ENCODE results near the gene RAD51.
A peak's percentile ranks its signal among the peaks of the same experiment; 100 is the strongest.
"Not testable (repeated sequence)": the region's sequence is repeated elsewhere in the genome, so short reads cannot be mapped to it uniquely, and the experiment has no call there.

Gene RAD51

DNA sequence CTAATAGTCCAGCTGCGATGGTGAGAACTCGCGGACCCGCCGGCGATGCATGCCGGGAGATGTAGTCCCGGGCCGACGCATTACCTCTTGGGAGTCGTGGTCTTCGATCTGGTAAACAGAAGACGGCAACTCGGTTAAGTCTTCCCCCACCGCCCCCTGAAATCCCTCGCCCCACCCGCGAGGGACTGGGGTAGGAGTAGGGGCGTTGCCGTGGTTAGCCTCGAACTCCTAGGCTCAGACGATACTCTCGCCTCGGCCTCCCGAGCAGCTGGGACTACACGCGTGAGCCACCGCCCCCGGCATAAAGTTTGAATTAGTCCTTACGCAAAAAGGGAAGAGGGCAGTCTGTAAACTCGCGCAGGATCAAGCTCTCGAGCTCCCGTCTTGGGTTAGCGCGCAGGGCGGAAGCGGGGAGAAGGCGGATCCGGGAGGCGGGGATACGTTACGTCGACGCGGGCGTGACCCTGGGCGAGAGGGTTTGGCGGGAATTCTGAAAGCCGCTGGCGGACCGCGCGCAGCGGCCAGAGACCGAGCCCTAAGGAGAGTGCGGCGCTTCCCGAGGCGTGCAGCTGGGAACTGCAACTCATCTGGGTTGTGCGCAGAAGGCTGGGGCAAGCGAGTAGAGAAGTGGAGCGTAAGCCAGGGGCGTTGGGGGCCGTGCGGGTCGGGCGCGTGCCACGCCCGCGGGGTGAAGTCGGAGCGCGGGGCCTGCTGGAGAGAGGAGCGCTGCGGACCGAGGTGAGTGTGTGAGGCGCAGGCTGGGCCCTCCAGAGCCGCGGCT, at the start of gene RAD51:
RAD51 (plus strand) TSS at position 487 of the 781 bp plus-strand sequence. CDS start 3,585 bp downstream, outside the sequence.
- peak; percentile 86 for DNase-seq (ENCODE audit: low spot score)

- DNase-seq (ENCODE audit: low spot score) = no peak
These were observed 47.5 kb upstream of the RAD51 start for GRCh38 chr15:40647523-40647922.

- no peak for DNase-seq (ENCODE audit: low spot score)
These were observed 44.5 kb upstream of the RAD51 start for GRCh38 chr15:40650479-40650878.

DNA sequence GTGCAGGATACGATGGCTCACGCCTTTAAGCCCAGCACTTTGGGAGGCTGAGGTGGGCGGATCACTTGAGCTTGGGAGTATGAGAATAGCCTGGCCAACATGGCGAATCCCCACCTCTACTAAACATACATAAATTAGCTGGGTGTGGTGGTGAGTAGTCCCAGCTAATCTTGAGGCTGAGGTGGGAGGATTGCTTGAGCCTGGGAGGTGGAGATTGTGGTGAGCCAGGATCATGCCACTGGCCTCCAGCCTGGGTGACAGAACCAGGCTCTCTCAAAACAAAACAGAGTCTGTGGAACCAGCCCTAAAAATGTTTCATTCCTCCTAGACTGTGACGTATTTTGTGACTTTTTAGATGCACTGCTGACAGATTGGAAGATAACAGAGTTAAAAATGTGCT, 34.3 kb upstream of the RAD51 start:
- no peak for DNase-seq (ENCODE audit: low spot score)

- DNase-seq (ENCODE audit: low spot score) = no peak
These were observed 30.1 kb upstream of the RAD51 start for GRCh38 chr15:40664909-40665308.

DNA sequence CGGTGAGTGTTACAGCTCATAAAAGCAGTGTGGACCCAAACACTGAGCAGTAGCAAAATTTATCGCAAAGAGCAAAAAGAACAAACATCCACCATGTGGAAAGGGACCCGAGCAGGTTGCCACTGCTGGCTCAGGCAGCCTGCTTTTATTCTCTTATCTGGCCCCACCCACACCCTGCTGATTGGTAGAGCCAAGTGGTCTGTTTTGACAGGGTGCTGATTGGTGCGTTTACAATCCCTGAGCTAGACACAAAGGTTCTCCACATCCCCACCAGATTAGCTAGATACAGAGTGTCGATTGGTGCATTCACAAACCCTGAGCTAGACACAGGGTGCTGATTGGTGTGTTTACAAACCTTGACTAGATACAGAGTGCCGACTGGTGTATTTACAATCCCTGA, 18.7 kb upstream of the RAD51 start:
- not testable (repeated sequence) for DNase-seq (ENCODE audit: low spot score)

- not testable (repeated sequence) for DNase-seq (ENCODE audit: low spot score)
These were observed 18.1 kb upstream of the RAD51 start for GRCh38 chr15:40676906-40677305.

DNA sequence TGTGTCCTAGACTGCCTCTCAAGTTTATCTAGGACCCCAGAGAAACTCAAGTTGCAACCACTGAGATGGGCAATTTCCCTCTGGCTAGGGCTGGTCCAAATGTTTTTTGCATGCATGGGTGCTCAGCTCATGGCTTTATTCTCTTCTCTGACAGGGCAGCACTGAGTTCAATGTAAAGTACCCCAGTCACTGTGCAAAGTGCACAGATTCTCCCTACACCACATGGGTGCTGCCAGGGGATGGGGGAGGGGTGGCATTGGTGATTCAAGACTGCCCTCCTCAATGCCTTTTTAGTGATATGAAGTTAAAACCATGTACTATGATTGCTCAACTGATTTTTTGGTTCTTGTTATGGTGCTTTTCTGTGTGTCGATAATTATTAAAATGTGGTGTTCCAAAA, 14.8 kb upstream of the RAD51 start:
- no peak for DNase-seq (ENCODE audit: low spot score)

GRCh38 chr15:40680959-40681358, 14.0 kb upstream of the RAD51 start:
- DNase-seq (ENCODE audit: low spot score) = not testable (repeated sequence)

DNA sequence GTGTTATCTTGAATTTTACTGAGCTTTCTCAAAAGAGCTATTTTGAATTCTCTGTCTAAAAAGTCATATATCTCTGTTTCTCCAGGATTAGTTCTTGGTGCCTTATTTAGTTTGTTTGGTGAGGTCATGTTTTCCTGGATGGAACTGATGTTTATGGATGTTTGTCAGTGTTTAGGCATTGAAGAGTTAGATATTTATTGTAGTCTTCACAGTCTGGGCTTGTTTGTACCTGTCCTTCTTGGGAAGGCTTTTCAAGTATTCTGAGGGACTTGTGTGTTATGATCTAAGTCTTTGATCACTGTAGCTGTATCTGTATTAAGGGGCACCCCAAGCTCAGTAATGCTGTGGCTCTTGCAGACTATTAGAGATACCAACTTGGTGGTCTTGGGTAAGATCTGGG, 10.6 kb upstream of the RAD51 start:
- no peak for DNase-seq (ENCODE audit: low spot score)

GRCh38 chr15:40685376-40685775, 9.6 kb upstream of the RAD51 start:
- DNase-seq (ENCODE audit: low spot score) = no peak

DNA sequence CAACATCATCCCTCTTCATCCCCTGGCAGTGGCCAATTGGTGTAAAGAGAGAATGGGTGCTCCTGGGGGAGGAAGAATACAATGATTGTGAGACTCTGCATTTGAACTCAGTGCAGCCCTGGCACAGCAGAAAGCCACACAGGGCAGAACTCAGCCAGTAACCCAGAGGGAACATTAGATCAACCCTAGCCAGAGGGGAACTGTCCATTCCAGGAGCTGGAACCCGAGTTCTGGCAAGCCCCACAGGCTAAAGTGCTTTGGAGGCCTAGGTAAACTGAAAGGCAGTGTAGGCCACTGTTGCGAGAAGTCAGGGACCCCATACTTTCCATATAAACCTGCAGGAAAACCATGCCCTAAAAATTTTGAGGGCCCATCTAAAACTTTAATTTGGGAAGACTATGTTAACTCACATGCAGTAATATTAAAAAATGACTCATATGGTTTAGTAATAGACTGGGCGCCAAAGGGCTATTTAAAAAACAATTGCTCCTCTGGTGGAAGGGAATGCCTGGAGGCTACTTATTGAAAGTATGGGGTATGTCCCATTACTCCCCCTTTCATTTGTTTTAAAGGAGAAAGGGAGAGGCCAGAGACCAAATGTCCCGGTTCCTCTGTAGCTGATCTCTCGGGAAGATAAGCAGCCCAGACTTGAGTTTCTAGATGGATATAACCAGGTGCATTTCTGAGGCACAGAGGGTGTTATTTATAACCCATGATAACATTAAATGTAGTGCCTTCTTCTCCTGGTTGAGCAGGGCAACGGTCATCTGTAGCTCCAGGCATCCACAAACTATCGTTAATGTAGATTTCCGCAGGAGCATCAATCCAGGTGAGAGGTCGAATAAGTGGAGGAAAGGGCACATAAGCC, 5.8 kb upstream of the RAD51 start:
- no peak for DNase-seq (ENCODE audit: low spot score)

- DNase-seq (ENCODE audit: low spot score) = no peak
These were observed 3.2 kb upstream of the RAD51 start for GRCh38 chr15:40691737-40692136.

GRCh38 chr15:40693904-40694687, 878 bp upstream of the RAD51 start:
- DNase-seq (ENCODE audit: low spot score) = no peak

GRCh38 chr15:40695469-40695890, 506 bp downstream of the RAD51 start:
- no peak for DNase-seq (ENCODE audit: low spot score)

DNA sequence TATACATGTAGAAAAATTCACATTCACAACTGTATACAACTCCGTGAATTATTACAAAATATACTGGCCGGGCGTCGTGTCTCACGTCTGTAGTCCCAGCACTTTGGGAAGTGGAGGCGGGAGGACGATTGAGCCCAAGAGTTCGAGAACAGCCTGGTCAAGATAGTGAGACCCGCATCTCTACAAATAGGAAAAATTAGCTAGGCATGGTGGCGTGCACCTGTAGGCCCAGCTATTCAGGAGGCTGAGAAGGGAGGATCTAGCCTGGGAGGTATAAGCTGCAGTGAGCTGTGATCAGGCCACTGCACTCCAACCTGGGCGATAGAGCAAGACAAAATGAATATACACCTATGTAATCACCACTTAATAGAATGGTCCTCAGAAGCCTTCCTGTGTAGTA, 1.3 kb downstream of the RAD51 start:
- no peak for DNase-seq (ENCODE audit: low spot score)

DNA sequence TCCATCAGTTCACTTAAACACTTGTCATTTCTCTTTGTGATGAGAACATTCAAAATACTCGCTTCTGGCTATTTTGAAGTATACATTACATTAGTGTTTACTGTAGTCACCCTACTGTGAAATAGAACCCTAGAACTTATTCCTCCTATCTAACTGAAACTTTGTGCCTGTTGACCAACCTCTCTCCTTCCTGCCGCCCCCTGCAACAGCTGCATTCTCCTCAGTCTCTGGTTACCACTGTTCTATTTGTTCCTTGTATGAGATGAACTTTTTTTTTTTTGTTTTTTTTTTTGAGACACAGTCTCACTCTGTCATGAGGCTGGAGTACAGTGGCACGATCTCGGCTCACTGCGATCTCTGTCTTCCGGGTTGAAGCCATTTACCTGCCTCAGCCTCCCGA, 2.9 kb downstream of the RAD51 start:
- no peak for DNase-seq (ENCODE audit: low spot score)

DNA sequence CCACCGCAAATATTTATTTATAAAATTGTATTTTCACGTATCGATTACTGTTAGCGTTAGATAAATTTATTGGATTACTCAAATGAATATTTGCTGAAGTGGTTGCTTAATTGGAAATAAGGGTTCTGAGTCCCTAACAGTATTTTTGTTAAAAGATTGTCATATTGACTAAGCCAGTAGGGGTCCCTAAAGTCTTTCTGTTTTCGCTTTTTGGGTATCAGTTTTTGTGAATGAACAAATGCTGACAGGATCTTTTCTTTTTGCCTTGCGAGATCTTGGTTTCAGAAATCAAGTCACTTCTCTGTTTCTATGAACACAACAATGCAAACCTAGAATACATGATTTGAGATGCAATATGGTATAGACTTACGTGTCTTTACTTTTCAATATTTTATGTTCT, 7.1 kb downstream of the RAD51 start:
- DNase-seq (ENCODE audit: low spot score) = no peak

DNA sequence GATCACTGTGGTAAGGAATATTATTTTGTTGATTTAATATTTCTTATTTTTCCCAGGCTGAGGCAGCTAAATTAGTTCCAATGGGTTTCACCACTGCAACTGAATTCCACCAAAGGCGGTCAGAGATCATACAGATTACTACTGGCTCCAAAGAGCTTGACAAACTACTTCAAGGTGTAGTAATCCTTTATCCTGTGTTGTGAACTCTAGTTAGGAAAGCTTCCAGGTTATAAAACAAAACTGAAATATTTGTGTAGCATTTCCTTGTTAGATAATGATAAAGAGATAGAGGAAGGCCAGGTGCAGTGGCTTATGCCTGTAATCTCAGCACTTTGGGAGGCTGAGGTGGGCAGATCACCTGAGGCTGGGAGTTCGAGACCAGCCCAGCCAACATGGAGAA, 11.1 kb downstream of the RAD51 start:
- DNase-seq (ENCODE audit: low spot score) = no peak

- DNase-seq (ENCODE audit: low spot score) = no peak
These were observed 19.2 kb downstream of the RAD51 start for GRCh38 chr15:40714144-40714543.

DNA sequence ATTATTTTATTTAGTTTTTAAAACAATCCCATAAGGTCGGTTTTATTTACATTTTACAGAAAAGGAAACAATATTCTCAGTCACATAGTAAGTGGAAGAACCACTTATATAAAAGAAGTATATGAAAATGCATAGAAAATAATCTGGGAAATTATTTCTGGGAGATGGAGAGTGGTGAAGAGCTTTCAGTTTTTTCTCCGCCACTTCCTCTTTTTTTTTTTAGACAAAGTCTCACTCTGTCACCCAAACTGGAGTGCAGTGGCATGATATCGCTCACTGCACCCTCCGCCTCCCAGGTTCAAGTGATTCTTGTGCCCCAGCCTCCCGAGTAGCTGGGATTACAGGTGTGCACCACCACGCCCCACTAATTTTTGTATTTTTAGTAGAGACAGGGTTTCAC, 21.2 kb downstream of the RAD51 start:
- DNase-seq (ENCODE audit: low spot score) = no peak

DNA sequence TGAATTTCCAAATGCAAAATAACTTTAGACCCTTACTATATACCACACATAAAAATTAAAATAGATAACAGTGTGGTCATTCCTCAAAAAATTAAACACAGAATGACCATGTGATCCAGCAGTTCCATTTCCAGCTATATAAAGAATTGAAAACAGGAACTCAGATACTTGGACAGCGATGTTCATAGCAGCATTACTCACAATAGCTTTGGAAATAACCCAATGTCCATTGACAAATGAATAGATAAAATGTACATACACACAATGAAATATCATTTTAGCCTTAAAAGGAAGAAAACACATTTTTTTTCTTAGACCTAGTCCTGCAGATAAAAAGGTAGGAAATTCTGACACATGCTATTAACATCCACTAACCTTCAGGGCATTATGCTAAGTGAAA, 26.7 kb downstream of the RAD51 start:
- no peak for DNase-seq (ENCODE audit: low spot score)

All from pons (tissue), 1 donor.